GM12891 (cell line): Measurements from ENCODE around the gene SASH1.

Experiments used
- PAX5 ChIP-seq: IDR thresholded peaks from 2 replicates; pipeline ENCODE4 v1.6.1; 2011; ENCODE audit warnings: low read length, moderate library complexity, mild to moderate bottlenecking; ENCODE audit not compliant: insufficient read depth, severe bottlenecking
- POLR2A ChIP-seq: IDR thresholded peaks from 2 replicates; pipeline ENCODE4 v1.6.1; 2011; ENCODE audit warnings: low read depth, low read length, control low read depth
- POLR2AphosphoS5 ChIP-seq: IDR thresholded peaks from 2 replicates; pipeline ENCODE4 v1.6.1; 2011; ENCODE audit warnings: low read depth, low read length, control low read depth
- SPI1 ChIP-seq: IDR thresholded peaks from 2 replicates; pipeline ENCODE4 v1.6.1; 2011; ENCODE audit warnings: low read depth, low read length, control low read depth
- TAF1 ChIP-seq: IDR thresholded peaks from 2 replicates; pipeline ENCODE4 v1.6.1; 2011; ENCODE audit warnings: low read depth, low read length, control low read depth

GRCh38 chr6:148438632-148439031 lies 96.0 kb downstream of the SASH1 start:
- TF ChIP-seq POLR2A (no peak), SPI1 (no peak), TAF1 (no peak), POLR2AphosphoS5 (no peak), PAX5 (no peak)
